A549 treated with ZK216348 at 1 μM for 4 hours (cell line): ENCODE results near the gene FOXD1. TPM values are rescaled to one million over a fixed set of nuclear protein-coding genes. Genes with fewer than 3 reads are reported as not detected.

Experiments used
- total RNA-seq: library from RNA; stranded (reverse); fragments of 200-300 nt; extraction: Qiagen RNA extraction; gene quantifications from 5 replicates; pipeline ENCODE4 v1.2.3, GENCODE V29; 2022; ENCODE audit warnings: low read depth

FOXD1 gene
- total RNA-seq, result 15.5 to 25.4 TPM (median 19.9 TPM) in 5 replicates

GRCh38 chr5:73448463-73449136 lies at the start of gene FOXD1:
Gene FOXD1 (minus strand): TSS chr5:73448777. CDS start chr5:73448362, 415 bp downstream.

Other genes starting within 250 kb of the FOXD1 start
- 1,000 to 1,390 TPM (median 1,038 TPM) in 5 replicates for gene BTF3, start 49.7 kb upstream of the FOXD1 start, total RNA-seq
- gene ANKRA2, start 116.9 kb upstream of the FOXD1 start, total RNA-seq, result 7.5 to 12.6 TPM (median 10.4 TPM) in 5 replicates
- 17.8 to 29.3 TPM (median 19.2 TPM) in 5 replicates for gene UTP15, start 117.0 kb upstream of the FOXD1 start, total RNA-seq
- gene ARHGEF28, start 177.4 kb upstream of the FOXD1 start, total RNA-seq, result 11.7 to 13.6 TPM (median 13.0 TPM) in 5 replicates